Germinal center (tissue), 1 donor: ENCODE measurements around the gene OXCT2.
"Not testable (repeated sequence)": the region's sequence is repeated elsewhere in the genome, so short reads cannot be mapped to it uniquely, and the experiment has no call there.

Experiments
- DNase-seq: peaks from one replicate; pipeline ENCODE4 v3.0.0; 2012; ENCODE audit warnings: mixed read lengths, low spot score

OXCT2 gene

GRCh38 chr1:39787468-39787867 lies 16.3 kb upstream of the OXCT2 start:
- no peak for DNase-seq

DNA sequence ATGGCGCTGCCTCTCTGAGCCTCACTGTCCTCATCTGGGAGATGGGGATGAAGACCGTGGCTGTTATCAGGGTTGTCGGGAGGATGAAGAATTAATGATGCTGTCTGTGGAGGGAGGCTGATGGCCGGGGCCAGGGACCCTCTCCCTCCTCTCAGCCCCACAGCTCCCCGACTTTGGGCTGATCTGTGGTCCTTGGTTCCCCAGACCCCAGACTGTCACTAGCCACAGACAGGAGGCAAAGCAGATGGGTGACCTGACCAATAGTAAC lies 15.9 kb upstream of the OXCT2 start:
- DNase-seq, result not testable (repeated sequence)

DNA sequence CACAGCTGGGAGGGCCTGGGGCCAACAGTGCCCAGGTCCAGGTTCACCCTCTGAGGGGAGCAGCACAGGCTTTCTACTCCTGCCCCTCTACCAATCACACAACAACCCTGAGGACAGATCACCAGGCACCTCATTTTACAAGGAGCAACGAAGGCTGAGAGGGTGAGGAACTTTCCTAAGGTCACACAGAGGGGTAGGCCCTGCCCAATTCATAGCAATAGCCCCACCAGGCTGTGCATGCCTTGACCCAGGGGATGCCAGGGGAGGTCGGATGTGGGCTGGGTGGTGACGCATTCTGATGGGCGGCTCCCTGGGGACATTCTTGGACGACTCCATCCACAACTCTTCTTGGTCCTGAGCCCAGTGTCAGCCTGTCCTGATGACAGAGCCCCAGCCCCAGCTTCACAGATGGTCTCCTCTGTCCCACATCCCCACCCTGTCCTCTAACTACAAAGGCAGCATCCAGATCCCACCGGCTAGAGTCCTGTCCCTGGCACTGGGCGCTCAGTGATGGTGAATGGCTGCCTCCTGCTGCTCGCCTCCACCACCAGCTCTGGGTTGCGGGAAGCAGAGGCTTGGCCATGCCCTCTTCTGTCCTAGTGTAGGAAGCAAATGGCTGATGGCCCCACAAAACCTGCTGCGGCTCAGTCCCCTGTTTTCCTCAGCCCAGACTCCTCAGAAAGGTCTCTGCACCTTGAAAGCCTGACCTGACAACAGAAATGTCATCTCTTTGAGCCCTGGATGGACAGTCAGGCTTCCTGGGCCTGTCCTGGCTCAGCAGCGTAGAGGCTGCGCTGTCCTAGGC lies 15.4 kb upstream of the OXCT2 start:
- DNase-seq, result not testable (repeated sequence)

GRCh38 chr1:39782685-39783084 lies 11.5 kb upstream of the OXCT2 start:
- DNase-seq, result not testable (repeated sequence)

DNA sequence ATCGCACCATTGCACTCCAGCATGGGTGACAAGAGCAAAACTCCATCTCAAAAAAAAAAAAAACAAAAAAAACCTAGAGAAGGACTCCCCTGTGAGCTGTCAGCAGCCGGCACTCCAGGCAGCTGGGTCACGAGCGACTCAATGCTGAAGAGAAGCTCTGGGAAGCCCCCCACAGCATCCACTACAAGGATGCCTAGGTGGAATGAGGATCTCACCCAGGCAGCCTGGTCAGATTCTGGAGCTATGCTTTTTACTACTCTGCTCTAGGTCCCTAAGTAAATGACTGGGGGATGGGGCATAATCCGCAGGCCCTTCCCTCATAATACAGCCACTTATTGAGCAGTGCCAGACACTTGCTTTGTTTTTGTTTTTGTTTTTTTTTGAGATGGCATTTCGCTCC lies 11.0 kb upstream of the OXCT2 start:
- no peak for DNase-seq

DNA sequence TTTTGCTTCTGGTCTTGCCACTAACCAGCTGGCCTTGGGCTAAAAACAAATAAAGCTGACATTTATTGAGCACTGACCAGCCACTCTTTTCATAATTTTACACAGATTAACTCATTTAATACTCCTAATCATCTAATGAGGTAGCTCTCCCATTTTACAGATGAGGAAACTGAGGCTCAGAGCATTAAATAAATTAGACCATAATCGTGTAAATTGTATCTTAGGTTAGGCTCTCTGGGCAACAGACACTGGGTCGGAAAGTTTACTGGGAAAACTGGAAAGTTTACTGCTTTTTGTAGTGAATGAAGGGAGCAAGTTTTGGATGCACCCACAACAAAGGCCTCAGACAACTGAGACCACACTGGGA lies 10.2 kb upstream of the OXCT2 start:
- no peak for DNase-seq

DNA sequence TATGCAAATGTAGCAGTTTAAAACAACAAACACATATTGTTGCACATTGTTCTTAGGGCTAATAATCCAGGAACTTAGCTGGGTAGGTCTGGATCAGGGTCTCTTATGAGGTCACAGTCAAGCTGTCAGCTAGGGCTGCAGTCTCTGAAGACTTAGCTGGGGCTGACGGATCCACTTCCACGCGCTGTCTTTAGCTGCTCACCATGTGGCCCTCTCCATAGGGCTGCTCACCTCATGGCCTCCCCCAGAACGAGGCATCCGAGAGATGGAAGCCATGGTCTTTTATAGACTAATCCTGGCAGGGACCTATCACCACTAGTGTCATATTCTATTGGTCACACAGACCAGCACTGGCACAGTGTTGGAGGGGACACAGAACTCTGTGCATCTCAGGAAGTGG lies 8.7 kb upstream of the OXCT2 start:
- no peak for DNase-seq

- DNase-seq, result no peak
Measured at GRCh38 chr1:39779137-39779536, 8.0 kb upstream of the OXCT2 start.

DNA sequence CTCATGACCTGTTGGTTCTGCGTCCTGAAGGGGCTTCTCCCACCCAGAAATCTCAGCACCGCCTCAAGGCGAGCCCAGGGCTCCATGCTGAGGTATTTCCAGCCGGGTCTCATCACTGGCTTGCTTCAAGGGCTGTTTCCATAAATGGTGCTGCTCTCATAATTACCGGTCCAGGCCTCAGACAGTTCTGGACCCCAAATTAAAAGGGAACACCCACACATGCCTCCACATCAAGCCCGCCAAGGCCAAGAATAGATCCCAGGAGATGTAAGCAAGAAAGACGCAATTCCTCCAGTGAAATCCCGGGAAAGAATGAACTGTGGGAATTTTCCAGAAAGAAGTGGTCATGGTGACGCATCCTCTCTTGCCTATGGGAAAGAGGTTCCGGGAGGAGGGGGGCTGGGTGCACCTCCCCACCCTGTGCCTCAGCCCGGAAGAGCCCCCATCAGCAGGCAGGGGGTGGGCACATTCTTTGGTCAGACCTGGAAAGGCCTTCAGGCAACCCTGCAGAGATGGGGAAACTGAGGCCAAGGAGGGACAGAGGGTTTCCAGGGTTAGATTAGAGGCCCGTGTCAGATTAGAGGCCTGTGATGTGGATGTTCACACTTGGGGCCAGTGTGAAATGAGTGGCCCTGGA lies 7.4 kb upstream of the OXCT2 start:
- DNase-seq, result not testable (repeated sequence)

GRCh38 chr1:39777896-39778295 lies 6.7 kb upstream of the OXCT2 start:
- not testable (repeated sequence) for DNase-seq

DNA sequence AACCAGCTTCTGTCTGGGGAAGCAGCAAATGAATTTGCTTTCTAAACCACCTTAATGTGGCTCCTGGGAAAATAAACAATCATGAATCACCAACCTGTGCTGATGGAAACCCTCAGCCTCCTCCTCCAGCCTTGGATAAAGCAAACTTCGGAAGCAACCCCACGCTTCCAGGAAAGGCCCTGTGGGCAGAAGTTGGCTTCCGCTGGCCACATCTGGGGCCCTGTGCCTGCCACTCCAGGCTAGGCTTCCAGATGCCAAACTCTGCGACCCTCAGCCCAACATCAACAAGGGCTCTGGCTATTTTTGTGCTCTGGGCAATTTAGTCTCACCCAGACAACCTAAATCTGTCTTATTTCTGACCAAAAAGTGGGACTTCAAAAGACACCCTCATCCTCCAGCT lies 6.2 kb upstream of the OXCT2 start:
- DNase-seq, result no peak

DNA sequence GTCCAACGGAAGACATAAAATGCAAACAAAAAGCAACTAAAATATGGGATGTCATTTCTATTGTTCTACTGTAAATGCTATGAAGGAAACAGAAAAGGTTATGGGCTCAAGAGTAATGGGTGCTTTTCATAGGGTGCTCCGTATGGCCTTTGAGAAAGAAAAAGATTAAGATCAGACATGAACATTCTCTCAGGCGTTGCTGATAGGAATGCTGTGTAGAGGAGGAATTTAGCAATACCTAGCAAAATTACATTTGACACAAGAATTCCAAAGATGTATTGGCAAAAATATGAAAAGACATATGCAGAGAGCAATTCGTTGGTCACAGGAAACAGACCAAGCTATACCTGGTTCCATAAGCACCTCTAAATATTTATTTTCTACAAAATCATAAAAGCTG lies 5.7 kb upstream of the OXCT2 start:
- no peak for DNase-seq

DNA sequence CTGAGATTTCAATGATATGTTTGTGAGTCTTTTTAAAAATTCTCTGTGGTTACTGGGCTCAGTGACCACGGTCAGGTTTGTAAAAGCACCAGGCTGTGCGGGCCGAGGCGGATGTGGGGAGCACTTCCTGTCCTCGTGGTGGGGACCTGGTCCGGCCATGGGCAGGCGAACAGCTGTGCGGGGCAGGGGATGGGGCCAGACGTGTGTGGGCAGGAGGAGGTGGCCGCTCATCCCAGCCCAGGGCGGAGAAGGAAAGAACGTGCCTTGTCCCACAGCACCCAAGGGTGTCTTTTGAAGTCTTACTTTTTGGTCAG lies 5.2 kb upstream of the OXCT2 start:
- DNase-seq, result no peak

- DNase-seq, result not testable (repeated sequence)
Measured at GRCh38 chr1:39775676-39776399, 4.7 kb upstream of the OXCT2 start.

DNA sequence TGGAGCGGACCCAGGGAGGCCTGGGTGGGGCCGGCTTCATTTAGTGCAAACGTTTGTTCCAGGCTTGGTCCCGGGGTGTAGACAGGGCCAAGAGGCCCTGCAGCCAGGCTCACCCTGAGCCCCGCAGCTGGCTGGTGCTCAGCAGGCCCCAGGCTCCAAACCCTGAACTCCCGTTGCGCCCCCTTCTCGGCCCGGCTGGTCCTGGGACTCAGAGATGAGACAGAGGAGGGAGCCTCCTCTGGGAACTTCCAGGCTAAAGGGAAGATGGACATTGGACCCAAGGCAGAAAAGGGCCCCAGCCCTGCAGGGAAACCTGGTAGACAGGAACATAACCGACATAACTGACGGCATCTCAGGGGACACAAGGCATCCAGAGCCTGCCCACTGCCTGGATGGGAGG lies 4.0 kb upstream of the OXCT2 start:
- DNase-seq, result not testable (repeated sequence)

GRCh38 chr1:39773369-39773979 lies 2.3 kb upstream of the OXCT2 start:
- not testable (repeated sequence) for DNase-seq

DNA sequence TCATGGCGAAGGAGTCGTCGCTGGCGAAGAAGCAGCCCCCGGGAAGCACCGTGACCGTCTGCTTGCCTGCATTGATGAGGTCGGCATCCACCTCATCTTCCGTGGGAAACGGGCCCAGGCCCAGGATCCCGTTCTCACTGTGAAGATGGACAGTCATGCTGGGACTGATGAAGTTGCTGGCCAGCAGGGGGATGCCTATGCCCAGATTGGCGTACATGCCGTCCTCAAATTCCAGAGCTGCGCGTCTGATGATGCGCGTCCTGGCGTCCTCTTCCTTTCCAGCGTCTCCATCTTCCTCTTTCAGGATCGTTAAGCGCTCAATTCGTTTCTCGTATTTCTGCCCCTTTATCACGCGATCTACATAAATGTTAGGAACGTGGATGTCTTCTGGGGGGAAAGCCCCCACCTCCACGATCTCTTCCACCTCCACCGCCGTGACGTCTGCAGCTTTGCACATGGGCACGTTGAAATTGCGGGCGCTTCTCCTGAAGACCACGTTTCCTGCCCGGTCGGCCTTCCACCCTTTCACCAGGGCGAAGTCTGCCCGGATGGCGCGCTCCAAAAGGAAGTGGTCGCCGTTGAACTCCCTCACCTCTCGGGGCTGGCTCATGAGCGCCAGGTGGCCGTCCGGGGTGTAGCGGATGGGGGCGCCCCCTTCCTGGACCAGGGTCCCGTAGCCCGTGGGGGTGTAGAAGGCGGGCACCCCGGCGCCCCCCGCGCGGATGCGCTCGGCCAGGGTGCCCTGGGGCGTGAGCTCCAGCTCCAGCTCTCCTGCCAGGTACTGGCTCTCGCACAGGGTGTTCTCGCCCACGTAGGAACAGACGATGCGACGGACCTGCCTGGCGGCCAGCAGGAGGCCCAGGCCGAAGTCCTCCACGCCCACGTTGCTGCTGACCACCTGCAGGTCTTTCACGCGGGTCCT lies 787 bp downstream of the OXCT2 start:
- DNase-seq, result not testable (repeated sequence)

DNA sequence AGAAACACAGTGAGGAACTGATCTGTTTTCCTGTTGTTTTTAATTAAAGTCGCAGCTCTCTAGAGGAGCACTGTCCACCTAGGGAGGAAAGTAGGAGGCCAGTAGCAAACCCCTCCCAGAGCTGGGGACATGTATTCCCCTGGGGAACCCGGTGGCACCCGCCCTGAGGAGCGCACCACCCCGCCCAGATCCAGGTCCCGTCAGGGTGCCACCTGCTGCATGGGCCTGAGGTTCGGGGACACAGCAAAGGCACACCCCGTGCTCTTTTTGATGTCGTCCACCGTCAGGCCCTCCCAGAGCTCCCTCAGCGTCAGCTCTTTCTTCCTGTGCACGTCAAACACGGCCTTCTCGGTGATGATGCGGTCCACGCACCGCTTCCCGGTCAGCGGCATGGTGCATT lies 1.6 kb downstream of the OXCT2 start:
- DNase-seq, result not testable (repeated sequence)

GRCh38 chr1:39766466-39766865 lies 4.7 kb downstream of the OXCT2 start:
- not testable (repeated sequence) for DNase-seq

- DNase-seq, result not testable (repeated sequence)
Measured at GRCh38 chr1:39764512-39764911, 6.6 kb downstream of the OXCT2 start.

- DNase-seq, result not testable (repeated sequence)
Measured at GRCh38 chr1:39763619-39764374, 7.4 kb downstream of the OXCT2 start.
